Measurements from ENCODE around the gene DDX56. TPM values are rescaled to one million over a fixed set of nuclear protein-coding genes. Genes with fewer than 3 reads are reported as not detected.

The DDX56 gene
- total and polyA plus RNA-seq, 2 of the 4 experiments (the other 2 are of a cell fraction), result 59.4 to 67.7 TPM

DNA sequence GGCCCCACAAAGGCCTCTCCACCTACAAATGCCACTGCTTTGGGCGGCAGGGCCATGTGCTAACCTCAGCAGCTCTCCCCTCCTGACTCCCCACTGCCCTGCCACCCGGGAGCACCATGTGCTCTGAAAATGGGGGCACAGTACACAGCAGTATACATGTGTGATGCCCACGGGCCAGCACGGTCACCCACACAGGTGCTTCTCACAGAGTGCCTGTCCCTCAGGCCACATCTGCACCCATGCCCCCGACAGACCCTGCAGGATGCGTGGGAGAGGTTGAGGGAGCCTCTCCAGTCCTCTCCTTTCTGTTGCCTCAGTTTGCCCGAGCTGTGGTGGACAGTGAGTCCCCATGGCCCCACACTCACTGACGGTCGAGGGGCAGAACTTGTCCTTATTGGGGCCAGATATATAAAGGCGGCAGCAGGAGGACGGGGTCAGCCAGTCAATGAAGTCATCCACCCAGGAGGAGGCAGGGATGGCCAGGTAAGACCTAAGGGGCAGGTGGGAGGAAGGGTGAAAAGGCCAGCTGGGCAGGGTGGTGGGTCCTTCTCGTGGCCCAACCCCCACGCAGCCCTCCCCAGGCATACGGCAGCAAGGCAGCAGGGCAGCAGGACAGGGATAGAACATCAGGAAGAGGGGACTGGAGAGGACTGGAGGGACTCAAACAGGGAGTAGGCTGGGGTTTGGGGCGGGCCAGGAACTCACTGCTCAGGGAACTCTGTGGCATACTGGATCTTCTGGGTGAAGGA, 52.2 kb downstream of the DDX56 start:
- TF ChIP-seq, protein P1, sequence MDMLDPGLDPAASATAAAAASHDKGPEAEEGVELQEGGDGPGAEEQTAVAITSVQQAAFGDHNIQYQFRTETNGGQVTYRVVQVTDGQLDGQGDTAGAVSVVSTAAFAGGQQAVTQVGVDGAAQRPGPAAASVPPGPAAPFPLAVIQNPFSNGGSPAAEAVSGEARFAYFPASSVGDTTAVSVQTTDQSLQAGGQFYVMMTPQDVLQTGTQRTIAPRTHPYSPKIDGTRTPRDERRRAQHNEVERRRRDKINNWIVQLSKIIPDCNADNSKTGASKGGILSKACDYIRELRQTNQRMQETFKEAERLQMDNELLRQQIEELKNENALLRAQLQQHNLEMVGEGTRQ (IDR thresholded peaks at IDR 0.05; ENCODE audit: low read depth, low read length), result no peak
- TF ChIP-seq MXI1 (IDR thresholded peaks at IDR 0.05; ENCODE audit: borderline replicate concordance, low read depth, low read length) (no peak), RFX5 (IDR thresholded peaks at IDR 0.05; ENCODE audit: low read depth, low read length) (no peak), MAFK (IDR thresholded peaks at IDR 0.05; ENCODE audit: low read depth, low read length) (no peak), CTCF (conservative IDR thresholded peaks at IDR 0.05; ENCODE audit: low read depth, low read length) (no peak), RAD21 (IDR thresholded peaks at IDR 0.05; ENCODE audit: low read length) (no peak), CEBPB (IDR thresholded peaks at IDR 0.05; ENCODE audit: low read depth, low read length) (no peak), CHD1 (IDR thresholded peaks at IDR 0.05; ENCODE audit: low read depth, low read length) (no peak), NFE2L2 (IDR thresholded peaks at IDR 0.05; ENCODE audit: low read depth, low read length) (no peak), FOS (IDR thresholded peaks at IDR 0.05; ENCODE audit: low read depth, low read length) (no peak)
- Histone ChIP-seq H2BK5ac (ENCODE audit: low read depth, low read length, poor library complexity, severe bottlenecking) (no peak overlapping the region), H3K27me3 (ENCODE audit: control insufficient read depth, insufficient read depth, low read length) (peaks cover 36% of the 10 kb centered on the region), H2BK20ac (ENCODE audit: low read depth, low read length) (no peak overlapping the region), H4K91ac (ENCODE audit: insufficient read depth, low read depth, low read length) (no peak overlapping the region), H4K5ac (ENCODE audit: low read depth, low read length) (no peak overlapping the region), H4K8ac (ENCODE audit: low read depth in 2 of 2, low read length in 2 of 2) (no peak overlapping the region), H3K9ac (ENCODE audit: low read depth, low read length) (no peak overlapping the region), H3K4me1 (ENCODE audit: control insufficient read depth, insufficient read depth, low read length) (no peaks in the 10 kb centered on the region), H3K4ac (ENCODE audit: low read depth, low read length) (no peak overlapping the region), H3K4me2 (ENCODE audit: low read depth, low read length) (no peak overlapping the region), H2AK9ac (replicated peaks; ENCODE audit: low read depth, low read length, poor library complexity) (no peak overlapping the region), H3K4me3 (ENCODE audit: insufficient read depth, low read depth, low read length) (no peak overlapping the region), H3K9me3 (ENCODE audit: control insufficient read depth, insufficient read depth, low read length) (peaks cover 16% of the 10 kb centered on the region), H3K36me3 (ENCODE audit: control insufficient read depth, insufficient read depth, low read length) (no peaks in the 10 kb centered on the region), H4K20me1 (ENCODE audit: insufficient read depth, low read length) (no peaks in the 10 kb centered on the region), H3K23ac (ENCODE audit: low read depth, low read length) (no peak overlapping the region), H3K9me1 (ENCODE audit: insufficient read depth, low read length) (no peaks in the 10 kb centered on the region), H3K56ac (ENCODE audit: extremely low read depth, insufficient read depth, low read length) (no peak overlapping the region), H3K79me1 (ENCODE audit: low read depth in 1 of 2, low read length in 2 of 2) (no peaks in the 10 kb centered on the region), H2AK5ac (ENCODE audit: low read depth, low read length) (no peak overlapping the region), H3K27ac (ENCODE audit: insufficient read depth, low read length) (no peak overlapping the region), H2BK15ac (ENCODE audit: low read depth, low read length) (no peak overlapping the region), H3K14ac (replicated peaks; ENCODE audit: low read depth, low read length) (no peak overlapping the region), H3K18ac (ENCODE audit: low read depth, low read length) (no peak overlapping the region), H2AFZ (replicated peaks; ENCODE audit: low read length, poor library complexity) (peak overlapping the region; percentile 14), H2BK120ac (ENCODE audit: low read depth, low read length) (no peak overlapping the region)
- CTCF ChIA-PET, result no interaction called here
- DNase-seq (no peak), ATAC-seq (ENCODE audit: low read depth) (no peak)
- intact Hi-C loops (cut with micrococcal nuclease) (no loop called here), in situ Hi-C loops (cut with MboI; ENCODE audit: low sequenced_read_pairs) (no loop called here), dilution Hi-C loops (cut with HindIII; ENCODE audit: low sequenced_read_pairs, unreplicated experiment) (no loop called here)
- 68% methylated on average over 8 of the region's 15 CpGs; no CpG with 5 or more reads in 1 of the 2 experiments for WGBS, 2 experiments (ENCODE audit: extremely low coverage in 2 of 2, insufficient read length in 1 of 2)
- POLR2A ChIA-PET (ENCODE audit: unreplicated experiment), result no interaction called here
- no TSS peak for BruUV-seq (replicated peaks)
